Astrocyte of the cerebellum (primary cell): ENCODE measurements around the gene DMBT1.

Experiments used
- DNase-seq: peaks from one replicate; pipeline ENCODE4 v3.0.0-alpha.2; 2011; ENCODE audit warnings: low read depth
- H3K4me3 ChIP-seq: 2 replicates; pipeline ENCODE4 v1.5.1; 2011; ENCODE audit warnings: mild to moderate bottlenecking, low read depth, low read length, moderate library complexity
- in situ Hi-C: cut with HindIII; loops from 2 replicates; pipeline ENCODE4 v1.10.0; 2017; ENCODE audit warnings: low sequenced_read_pairs
- TF ChIP-seq, protein P1 (sequence below): IDR thresholded peaks from 2 replicates; pipeline ENCODE4 v1.5.1; 2012; ENCODE audit warnings: low read length, low read depth, moderate library complexity, mild to moderate bottlenecking; ENCODE audit errors: missing control alignments

Gene DMBT1

DNA sequence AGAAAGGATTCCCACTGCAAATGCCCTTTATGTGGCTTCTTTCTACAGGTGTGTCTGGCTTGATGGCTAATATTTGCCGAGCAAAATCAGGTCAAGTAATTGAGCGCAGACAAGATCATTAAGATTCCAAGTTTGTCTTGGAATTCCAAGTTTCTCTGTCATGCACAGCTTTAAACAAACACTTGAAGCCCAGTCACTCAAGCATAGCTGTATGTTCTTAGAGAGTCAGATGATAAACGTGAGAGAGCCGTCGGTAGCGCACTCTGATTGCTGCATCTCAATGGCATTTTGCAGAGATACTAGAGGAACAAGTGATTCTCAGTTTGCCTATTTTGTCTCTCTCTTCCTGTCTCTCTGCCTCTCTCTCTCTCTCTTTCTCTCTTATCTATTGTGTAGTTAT, 658 bp downstream of the DMBT1 start:
- no peak for DNase-seq
- TF ChIP-seq, protein P1, sequence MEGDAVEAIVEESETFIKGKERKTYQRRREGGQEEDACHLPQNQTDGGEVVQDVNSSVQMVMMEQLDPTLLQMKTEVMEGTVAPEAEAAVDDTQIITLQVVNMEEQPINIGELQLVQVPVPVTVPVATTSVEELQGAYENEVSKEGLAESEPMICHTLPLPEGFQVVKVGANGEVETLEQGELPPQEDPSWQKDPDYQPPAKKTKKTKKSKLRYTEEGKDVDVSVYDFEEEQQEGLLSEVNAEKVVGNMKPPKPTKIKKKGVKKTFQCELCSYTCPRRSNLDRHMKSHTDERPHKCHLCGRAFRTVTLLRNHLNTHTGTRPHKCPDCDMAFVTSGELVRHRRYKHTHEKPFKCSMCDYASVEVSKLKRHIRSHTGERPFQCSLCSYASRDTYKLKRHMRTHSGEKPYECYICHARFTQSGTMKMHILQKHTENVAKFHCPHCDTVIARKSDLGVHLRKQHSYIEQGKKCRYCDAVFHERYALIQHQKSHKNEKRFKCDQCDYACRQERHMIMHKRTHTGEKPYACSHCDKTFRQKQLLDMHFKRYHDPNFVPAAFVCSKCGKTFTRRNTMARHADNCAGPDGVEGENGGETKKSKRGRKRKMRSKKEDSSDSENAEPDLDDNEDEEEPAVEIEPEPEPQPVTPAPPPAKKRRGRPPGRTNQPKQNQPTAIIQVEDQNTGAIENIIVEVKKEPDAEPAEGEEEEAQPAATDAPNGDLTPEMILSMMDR: no peak
- in situ Hi-C loops: no loop called here
- H3K4me3 ChIP-seq: no peak overlapping the region

GRCh38 chr10:122561792-122562191, 1.2 kb downstream of the DMBT1 start:
- TF ChIP-seq, protein P1: no peak
- DNase-seq: no peak
- in situ Hi-C loops: no loop called here

DNA sequence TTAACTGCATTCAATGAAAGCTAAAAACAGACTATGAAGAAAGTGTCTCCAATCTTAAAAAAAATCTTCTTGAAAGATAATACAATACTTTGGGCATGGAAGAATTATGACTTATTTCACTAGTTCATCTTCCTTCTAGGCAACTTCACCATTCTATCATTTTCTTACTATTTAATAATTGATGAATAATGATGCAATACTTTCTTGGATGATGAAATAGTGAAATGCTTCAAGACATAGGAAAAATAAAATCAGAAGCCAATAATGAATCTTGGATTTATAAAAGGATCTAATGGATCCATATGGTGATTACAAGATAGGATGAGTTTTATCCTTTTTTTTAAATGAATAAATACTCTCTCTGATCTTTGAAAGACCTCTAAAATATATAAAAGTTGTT, 4.4 kb downstream of the DMBT1 start:
- TF ChIP-seq, protein P1: no peak
- H3K4me3 ChIP-seq: no peak overlapping the region
- in situ Hi-C loops: no loop called here
- DNase-seq: no peak

More at GRCh38 chr10:122561792-122562191, 1.2 kb downstream of the DMBT1 start:
- H3K4me3 ChIP-seq: no peak overlapping the region

DNA sequence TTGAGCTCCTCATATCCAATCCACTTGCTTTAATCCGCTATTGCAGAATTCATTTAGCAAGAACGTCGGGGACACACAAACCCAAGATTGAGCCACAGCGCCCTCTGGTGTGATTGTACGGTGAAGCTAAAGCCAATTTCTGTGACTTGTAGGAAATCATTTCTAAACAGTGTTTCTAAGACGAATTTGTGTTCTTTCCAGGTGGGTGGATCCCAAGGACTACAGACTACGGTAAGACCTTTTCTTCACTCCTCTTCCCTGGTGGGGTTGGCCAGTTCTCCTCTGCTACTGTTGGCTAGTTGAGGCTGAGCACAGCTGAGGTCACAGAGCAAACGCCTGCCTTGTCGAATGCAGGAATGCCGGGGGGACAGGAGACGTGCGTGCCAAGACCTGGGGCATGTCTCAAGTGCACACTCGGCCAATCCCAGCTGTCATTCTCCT, 5.2 kb downstream of the DMBT1 start:
- no peak overlapping the region for H3K4me3 ChIP-seq
- DNase-seq: peak; percentile 83
- TF ChIP-seq, protein P1: peak; percentile 85
- in situ Hi-C loops: no loop called here

GRCh38 chr10:122566632-122567031, 6.1 kb downstream of the DMBT1 start:
- TF ChIP-seq, protein P1: no peak
- no peak for DNase-seq
- in situ Hi-C loops: no loop called here
- no peak overlapping the region for H3K4me3 ChIP-seq

DNA sequence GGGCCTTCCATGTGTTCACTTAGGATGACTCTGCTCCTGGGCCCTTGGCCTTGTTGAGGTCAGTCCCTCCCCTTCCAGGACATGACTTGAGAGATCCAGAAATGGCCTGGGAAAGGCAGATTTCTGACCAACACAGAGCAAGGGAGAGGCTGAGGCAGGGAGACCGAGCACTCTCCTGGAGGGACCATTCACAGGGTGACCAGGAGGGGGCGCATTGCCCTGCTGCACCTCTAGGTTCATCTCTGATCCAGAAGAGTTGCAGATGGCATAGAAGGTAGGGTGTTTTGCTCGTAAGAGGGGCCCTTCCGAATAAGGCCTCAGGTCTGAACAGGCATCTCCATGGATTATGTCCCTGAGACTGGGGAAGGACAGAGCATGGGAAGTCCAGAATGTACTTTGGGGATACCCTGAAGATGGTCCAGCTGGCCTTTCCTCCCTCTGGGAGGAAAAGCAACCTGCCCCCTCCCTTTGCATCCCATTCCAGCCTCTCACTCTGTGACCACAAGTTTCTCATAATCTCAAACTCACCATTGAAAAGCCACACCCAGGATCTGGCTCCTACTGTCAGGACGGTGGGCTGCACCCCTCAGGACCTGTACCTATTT, 6.6 kb downstream of the DMBT1 start:
- no peak for DNase-seq
- TF ChIP-seq, protein P1: peak; percentile 54
- H3K4me3 ChIP-seq: no peak overlapping the region
- in situ Hi-C loops: no loop called here

- DNase-seq: no peak
- no peak overlapping the region for H3K4me3 ChIP-seq
- TF ChIP-seq, protein P1: no peak
- in situ Hi-C loops: no loop called here
These were observed 8.0 kb downstream of the DMBT1 start for GRCh38 chr10:122568551-122568950.
